ENCODE data around the gene DCAF11. TPM values are rescaled to one million over a fixed set of nuclear protein-coding genes. Genes with fewer than 3 reads are reported as not detected.

DCAF11 gene
- total RNA-seq, 2 donors from 2014 or later = 54.1 to 69.8 TPM

GRCh38 chr14:24167469-24168114 is 53.0 kb downstream of the DCAF11 start:
- H3K4me3 ChIP-seq = no peak overlapping the region
- no peak for DNase-seq (ENCODE audit: low spot score)
- peaks cover 58% of the 10 kb centered on the region for H3K36me3 ChIP-seq
- no peaks in the 10 kb centered on the region for H3K9me3 ChIP-seq
- TF ChIP-seq CTCF (IDR thresholded peaks at IDR 0.05) = no peak
- H3K27me3 ChIP-seq = no peaks in the 10 kb centered on the region
- peaks cover 0 to 24% of the 10 kb centered on the region in 2 donors for H3K4me1 ChIP-seq
- H3K27ac ChIP-seq = no peak overlapping the region

- H3K36me3 ChIP-seq = peaks cover 18% of the 10 kb centered on the region
- no peaks in the 10 kb centered on the region for H3K27me3 ChIP-seq
- H3K9me3 ChIP-seq = no peaks in the 10 kb centered on the region
- peak within 1 kb of the TSS; percentile 12 to 40 for H3K4me3 ChIP-seq
- H3K27ac ChIP-seq = no peak within 1 kb of the TSS
- DNase-seq (ENCODE audit: low spot score) = peak; percentile 89
- peaks cover 0 to 9% of the 10 kb centered on the region in 2 donors for H3K4me1 ChIP-seq
- no peak for TF ChIP-seq CTCF (IDR thresholded peaks at IDR 0.05)
Measured at GRCh38 chr14:24171422-24172260, 57.1 kb downstream of the DCAF11 start, which contains the start of gene REC8. TSS of gene REC8 (plus strand) at chr14:24172080. CDS start at chr14:24172553, 473 bp downstream.

- H3K36me3 ChIP-seq = peaks cover 11% of the 10 kb centered on the region
- H3K27me3 ChIP-seq = no peaks in the 10 kb centered on the region
- H3K27ac ChIP-seq = no peak overlapping the region
- H3K9me3 ChIP-seq = no peaks in the 10 kb centered on the region
- no peak for TF ChIP-seq CTCF (IDR thresholded peaks at IDR 0.05)
- peak overlapping the region; percentile 12 to 40 for H3K4me3 ChIP-seq
- DNase-seq (ENCODE audit: low spot score) = no peak
- H3K4me1 ChIP-seq = peaks cover 0 to 9% of the 10 kb centered on the region in 2 donors
Measured at GRCh38 chr14:24172261-24172860, 57.8 kb downstream of the DCAF11 start.

GRCh38 chr14:24172871-24173281 is 58.3 kb downstream of the DCAF11 start:
- Histone ChIP-seq H3K36me3 (peaks cover 6% of the 10 kb centered on the region), H3K27me3 (no peaks in the 10 kb centered on the region), H3K27ac (no peak overlapping the region), H3K4me1 (peaks cover 0 to 9% of the 10 kb centered on the region in 2 donors), H3K9me3 (no peaks in the 10 kb centered on the region), H3K4me3 (peak overlapping the region in 1 of 2 donors; percentile 40)
- TF ChIP-seq CTCF (IDR thresholded peaks at IDR 0.05) = no peak
- no peak for DNase-seq (ENCODE audit: low spot score)

Small RNA genes lying within 50 kb of the gene (microRNA-seq; reads per million reads assigned to microRNA genes)
- 0 reads per million in 2 donors for gene MIR7703 (ENCODE audit: borderline number of aligned reads in 2 of 2, borderline replicate concordance in 1 of 2)

Other genes starting within 250 kb of the DCAF11 start
- 10 to 100 TPM; 29.6 to 38.8 TPM for gene DHRS4, start 161.0 kb upstream of the DCAF11 start, total RNA-seq
- 10 to 100 TPM; 10.6 to 17.6 TPM for gene DHRS4L2, start 125.8 kb upstream of the DCAF11 start, total RNA-seq
- gene CARMIL3, start 62.8 kb upstream of the DCAF11 start, total RNA-seq = not detected
- under 1 TPM in 1 of 2 donors, not detected in 1; 0.24 TPM for gene CPNE6, start 43.2 kb upstream of the DCAF11 start, total RNA-seq
- gene PCK2, start 20.5 kb upstream of the DCAF11 start, total RNA-seq = 10 to 100 TPM in 1 of 2 donors, 1 to 10 TPM in 1; 1.8 to 10.7 TPM
- gene NRL, start 172 bp downstream of the DCAF11 start, total RNA-seq = 1 to 10 TPM; 2.5 to 5.0 TPM
- gene FITM1, start 15.9 kb downstream of the DCAF11 start, total RNA-seq = 100 to 1,000 TPM in 1 of 2 donors, 10 to 100 TPM in 1; 74.3 to 180 TPM
- 100 to 1,000 TPM in 1 of 2 donors, 10 to 100 TPM in 1; 72.9 to 112 TPM for gene PSME1, start 21.4 kb downstream of the DCAF11 start, total RNA-seq
- 10 to 100 TPM in 1 of 2 donors, 1 to 10 TPM in 1; 9.9 to 16.8 TPM for gene EMC9, start 26.8 kb downstream of the DCAF11 start, total RNA-seq
- 10 to 100 TPM; 23.1 to 40.6 TPM for gene PSME2, start 31.8 kb downstream of the DCAF11 start, total RNA-seq
- gene RNF31, start 32.7 kb downstream of the DCAF11 start, total RNA-seq = 10 to 100 TPM; 24.1 to 47.5 TPM
- gene IRF9, start 46.5 kb downstream of the DCAF11 start, total RNA-seq = 10 to 100 TPM; 29.2 to 33.1 TPM
- 1 to 10 TPM; 3.8 to 5.6 TPM for gene REC8, start 57.3 kb downstream of the DCAF11 start, total RNA-seq
- 10 to 100 TPM; 12.1 to 15.7 TPM for gene IPO4, start 74.0 kb downstream of the DCAF11 start, total RNA-seq
- gene TM9SF1, start 80.7 kb downstream of the DCAF11 start, total RNA-seq = 10 to 100 TPM; 23.5 to 42.7 TPM
- not detected for gene TSSK4, start 90.9 kb downstream of the DCAF11 start, total RNA-seq
- 10 to 100 TPM; 31.6 to 63.0 TPM for gene CHMP4A, start 98.7 kb downstream of the DCAF11 start, total RNA-seq
- 10 to 100 TPM; 15.5 to 19.7 TPM for gene MDP1, start 101.3 kb downstream of the DCAF11 start, total RNA-seq
- gene NEDD8, start 117.6 kb downstream of the DCAF11 start, total RNA-seq = 100 to 1,000 TPM; 184 to 206 TPM
- gene GMPR2, start 118.2 kb downstream of the DCAF11 start, total RNA-seq = 10 to 100 TPM; 28.1 to 31.7 TPM
- 10 to 100 TPM; 28.2 to 36.3 TPM for gene TINF2, start 127.8 kb downstream of the DCAF11 start, total RNA-seq
- gene TGM1, start 148.4 kb downstream of the DCAF11 start, total RNA-seq = 10 to 100 TPM; 11.9 to 36.9 TPM
- 10 to 100 TPM; 21.3 to 22.2 TPM for gene RABGGTA, start 156.8 kb downstream of the DCAF11 start, total RNA-seq
- 10 to 100 TPM; 10.1 to 13.7 TPM for gene DHRS1, start 185.0 kb downstream of the DCAF11 start, total RNA-seq
- 10 to 100 TPM; 13.9 to 15.5 TPM for gene NOP9, start 185.1 kb downstream of the DCAF11 start, total RNA-seq
- gene CIDEB, start 193.2 kb downstream of the DCAF11 start, total RNA-seq = 1 to 10 TPM; 2.0 to 6.6 TPM
- gene LTB4R2, start 195.4 kb downstream of the DCAF11 start, total RNA-seq = 1 to 10 TPM in 1 of 2 donors, under 1 TPM in 1; 0.98 to 1.4 TPM
- 1 to 10 TPM; 1.9 to 3.0 TPM for gene LTB4R, start 196.7 kb downstream of the DCAF11 start, total RNA-seq
- gene ADCY4, start 220.3 kb downstream of the DCAF11 start, total RNA-seq = 10 to 100 TPM; 17.1 to 25.5 TPM
- gene RIPK3, start 225.2 kb downstream of the DCAF11 start, total RNA-seq = 1 to 10 TPM; 1.9 to 3.8 TPM